Dermis microvascular lymphatic vessel endothelial cell (primary cell): ENCODE measurements around the gene EVI2A. TPM values are rescaled to one million over a fixed set of nuclear protein-coding genes. Genes with fewer than 3 reads are reported as not detected.
A peak's percentile ranks its signal among the peaks of the same experiment; 100 is the strongest.
"Not testable (repeated sequence)": the region's sequence is repeated elsewhere in the genome, so short reads cannot be mapped to it uniquely, and the experiment has no call there.

Experiments
- DNase-seq, 2 donors: peaks; one replicate each; pipeline versions ENCODE4 v3.0.0 to v3.0.0-alpha.2; 2010; ENCODE audit warnings: low read depth in 2 of 2
- total RNA-seq: library from RNA; depleted of rRNA; stranded (reverse); fragments of >200 nt; gene quantifications from 2 replicates; pipeline ENCODE4 v1.2.1, GENCODE V29; 2014

Gene EVI2A
- total RNA-seq, 1 donor from 2014 or later: 0.13 TPM

DNA sequence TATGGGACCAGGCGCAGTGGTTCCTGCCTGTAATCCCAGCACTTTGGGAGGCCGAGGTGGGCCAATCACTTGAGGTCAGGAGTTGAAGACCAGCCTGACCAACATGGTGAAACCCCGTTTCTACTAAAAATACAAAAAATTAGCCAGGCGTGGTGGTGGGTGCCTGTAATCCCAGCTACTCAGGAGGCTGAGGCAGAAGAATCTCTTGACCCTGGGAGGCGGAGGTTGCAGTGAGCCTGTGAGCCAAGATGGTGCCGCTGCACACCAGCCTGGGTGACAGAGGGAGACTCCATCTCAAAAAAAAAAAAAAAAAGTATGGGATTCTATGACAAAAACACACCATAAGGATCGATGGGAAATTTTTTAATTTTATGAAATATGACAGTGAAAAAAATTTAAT is 9.2 kb downstream of the EVI2A start:
- not testable (repeated sequence) for DNase-seq

DNA sequence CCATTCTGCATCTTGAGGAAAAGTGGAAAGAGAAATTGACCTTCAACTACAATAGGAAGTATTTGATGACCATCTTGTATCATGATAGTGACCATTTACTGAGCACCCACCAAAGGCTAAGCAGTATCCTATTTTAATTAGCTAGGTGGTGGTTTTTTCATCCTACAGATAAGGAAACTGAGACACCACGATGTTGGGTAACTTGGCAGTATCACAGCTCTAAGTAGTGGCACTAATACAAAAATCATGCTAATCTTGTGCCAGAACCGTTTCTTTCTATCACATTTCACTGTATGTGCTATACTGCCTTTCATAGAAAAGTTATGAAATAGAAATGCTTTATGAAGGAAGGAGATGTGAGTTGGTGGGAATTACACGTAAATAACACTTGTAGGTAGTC is 9.9 kb downstream of the EVI2A start:
- DNase-seq: no peak

DNA sequence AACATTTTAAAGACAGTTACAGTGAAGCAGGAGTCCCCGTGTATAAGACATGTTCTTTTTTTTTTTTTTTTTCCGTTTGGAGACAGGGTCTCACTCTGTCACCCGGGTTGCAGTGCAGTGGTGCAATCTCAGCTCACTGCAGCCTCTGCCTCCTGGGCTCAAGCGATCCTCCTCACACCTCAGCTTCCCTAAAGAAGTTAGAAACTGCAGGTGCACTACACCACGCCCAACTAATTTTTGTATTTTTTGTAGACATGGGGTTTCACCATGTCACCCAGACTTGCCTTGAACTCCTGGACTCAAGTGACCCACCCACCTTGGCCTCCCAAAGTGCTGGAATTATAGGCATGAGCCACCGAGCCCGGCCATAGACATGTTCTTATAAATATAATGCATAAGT is 10.5 kb downstream of the EVI2A start:
- DNase-seq: no peak

- DNase-seq: no peak
Observed at GRCh38 chr17:31310260-31310659, 11.2 kb downstream of the EVI2A start.

GRCh38 chr17:31309556-31309955 is 11.9 kb downstream of the EVI2A start:
- no peak for DNase-seq

DNA sequence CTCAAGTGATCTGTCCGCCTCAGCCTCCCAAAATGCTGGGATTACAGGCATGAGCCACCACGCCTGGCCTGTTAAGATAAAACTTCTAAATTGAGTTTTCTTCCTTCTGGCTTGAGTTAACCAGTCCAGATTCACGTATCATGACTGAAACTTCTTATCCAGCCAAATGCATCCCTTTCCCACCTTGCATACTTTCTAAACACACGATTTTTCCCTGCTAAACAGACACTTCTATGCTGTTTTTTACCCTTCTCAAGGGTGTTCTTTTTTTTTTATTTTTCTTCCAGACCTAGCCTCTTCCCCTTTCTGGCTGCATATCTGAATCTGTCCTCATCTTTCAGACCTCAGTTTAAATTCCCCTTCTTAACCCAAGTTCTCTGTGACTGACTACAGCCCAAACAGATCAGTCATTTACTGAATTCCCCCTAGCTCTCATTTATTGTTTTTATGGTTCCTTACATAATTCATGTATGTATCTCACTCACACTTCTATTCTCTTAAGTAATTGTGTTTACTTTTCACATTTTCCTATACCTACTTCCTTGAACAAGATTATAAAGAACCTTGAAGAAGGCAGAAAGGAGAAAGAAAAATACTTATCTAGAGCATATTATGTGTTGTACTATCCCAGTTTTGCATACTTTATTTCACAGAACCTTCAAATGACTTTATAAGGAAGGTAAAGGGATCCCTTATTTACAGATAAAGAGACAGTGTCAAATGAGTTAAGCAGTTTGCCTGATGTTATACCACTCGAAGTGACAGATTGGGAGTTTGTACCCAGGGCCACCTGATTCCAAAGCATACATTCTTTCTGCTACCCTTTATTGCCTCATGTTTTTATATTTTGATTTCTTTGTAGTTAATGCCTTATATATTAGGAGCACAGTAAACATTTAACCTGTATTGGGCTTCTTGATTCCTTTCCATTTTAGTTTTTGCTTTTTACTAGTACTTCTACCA is 12.8 kb downstream of the EVI2A start:
- DNase-seq: no peak

DNA sequence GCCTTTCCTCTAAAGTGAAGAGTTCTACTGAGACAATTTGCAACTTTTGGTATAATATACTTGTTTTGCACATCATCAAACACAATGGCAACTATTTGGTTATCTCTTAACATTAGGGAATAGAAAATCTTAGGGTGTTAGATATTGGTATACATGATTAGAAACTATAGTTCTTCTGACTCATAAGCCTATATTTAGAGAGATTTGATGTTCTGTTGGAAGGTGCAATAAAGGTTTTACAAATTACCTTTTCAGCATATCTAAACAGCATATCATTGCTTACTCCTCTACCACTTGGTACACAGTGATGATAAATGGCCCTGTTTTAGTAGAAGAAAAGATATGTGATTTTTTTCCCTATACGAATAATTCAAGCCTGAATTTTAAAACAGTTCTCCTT is 13.8 kb downstream of the EVI2A start:
- no peak for DNase-seq

- DNase-seq: no peak
Observed at GRCh38 chr17:31299624-31300023, 21.8 kb downstream of the EVI2A start.

- no peak for DNase-seq
Observed at GRCh38 chr17:31297090-31297489, 24.3 kb downstream of the EVI2A start, which contains the start of gene OMG. OMG (minus strand) TSS chr17:31297239; CDS start chr17:31296331, 908 bp downstream.

DNA sequence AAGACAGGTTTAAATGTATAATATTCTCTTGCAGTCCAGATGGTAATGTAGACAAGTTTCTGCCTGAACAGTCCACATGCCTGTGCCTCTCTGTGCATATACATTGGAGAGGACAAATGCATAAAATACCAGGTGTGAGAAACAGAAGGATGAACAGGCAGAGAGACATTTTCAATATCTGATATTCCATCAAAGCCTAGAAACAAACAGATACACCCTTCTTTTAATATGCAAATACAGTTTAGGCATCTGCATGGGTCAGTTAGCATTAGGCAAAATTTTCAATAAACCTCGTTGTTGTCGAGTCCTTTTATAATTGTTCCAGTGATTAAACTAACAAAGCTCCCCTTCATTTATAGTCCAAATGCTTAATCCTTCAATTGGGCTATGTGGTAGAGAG is 25.3 kb downstream of the EVI2A start:
- no peak for DNase-seq

DNA sequence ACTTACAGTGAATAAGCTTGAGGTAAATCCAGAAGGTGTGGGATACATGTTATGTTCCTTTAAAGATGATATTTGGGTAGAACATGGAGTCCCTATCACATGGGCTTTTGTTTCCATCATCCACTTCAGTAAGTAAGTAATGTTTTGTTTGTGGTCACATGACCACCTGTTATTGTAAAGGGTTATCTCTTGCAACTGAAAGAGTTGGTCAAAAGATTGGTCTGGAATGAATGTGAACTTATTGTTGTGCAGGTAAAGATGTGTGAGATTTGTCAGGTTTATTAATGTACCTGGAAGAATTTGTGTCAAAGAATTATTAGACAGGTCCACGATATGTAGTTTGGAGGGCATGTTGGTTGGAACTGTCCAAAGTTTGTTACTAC is 25.9 kb downstream of the EVI2A start:
- no peak for DNase-seq

DNA sequence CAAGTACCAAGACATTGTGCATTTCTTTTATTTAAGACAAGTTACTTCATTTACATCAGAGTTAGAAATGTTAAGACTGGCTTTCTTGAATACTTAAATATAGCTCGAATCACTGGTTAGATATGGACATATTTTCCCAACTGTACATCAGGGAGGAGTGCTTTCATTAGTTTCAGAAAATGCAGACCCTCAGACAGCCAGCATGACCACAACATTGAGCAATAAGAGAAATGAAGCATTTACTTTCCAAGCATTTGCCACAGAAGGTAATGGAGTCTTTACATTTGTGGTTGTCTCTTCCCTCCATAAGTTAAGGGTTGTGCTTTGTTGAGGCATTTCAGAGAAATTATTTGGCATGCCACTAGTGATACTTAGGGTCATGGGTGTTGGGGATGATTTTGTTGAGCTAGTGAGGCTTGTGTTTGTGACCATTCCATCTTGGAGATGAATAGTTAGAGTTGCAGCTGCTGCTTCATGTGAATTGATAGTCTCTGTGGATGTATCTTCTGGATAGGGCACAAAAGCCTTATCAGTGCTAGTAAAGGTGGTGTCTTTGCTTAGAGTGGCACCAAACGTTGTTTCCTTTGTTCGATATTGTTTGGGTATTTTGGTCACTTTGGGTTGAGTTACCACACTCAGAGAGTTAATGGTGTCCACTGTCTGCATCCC is 26.5 kb downstream of the EVI2A start:
- no peak for DNase-seq

DNA sequence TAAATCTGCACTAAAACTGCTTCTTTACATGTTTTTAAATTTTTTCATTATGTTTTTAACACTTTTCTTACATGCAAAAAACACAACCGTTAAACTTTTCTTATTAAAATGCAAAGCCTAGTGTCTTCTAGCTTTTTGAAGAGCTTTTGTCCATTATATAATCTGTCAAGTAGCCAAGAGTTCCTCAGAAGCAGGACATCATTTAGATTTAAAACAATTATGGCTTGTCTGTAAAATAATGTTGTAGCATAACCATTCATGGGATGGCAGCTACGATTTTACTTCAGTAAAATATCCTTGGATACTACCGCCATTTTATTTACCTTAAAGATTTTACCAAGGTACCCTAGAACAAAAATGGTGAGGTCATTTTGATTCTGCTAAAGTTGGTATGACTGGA is 27.2 kb downstream of the EVI2A start:
- DNase-seq: no peak

- DNase-seq: no peak
Observed at GRCh38 chr17:31293581-31293980, 27.8 kb downstream of the EVI2A start.

GRCh38 chr17:31291820-31292219 is 29.6 kb downstream of the EVI2A start:
- DNase-seq: no peak

GRCh38 chr17:31289790-31290189 is 31.6 kb downstream of the EVI2A start:
- no peak for DNase-seq

DNA sequence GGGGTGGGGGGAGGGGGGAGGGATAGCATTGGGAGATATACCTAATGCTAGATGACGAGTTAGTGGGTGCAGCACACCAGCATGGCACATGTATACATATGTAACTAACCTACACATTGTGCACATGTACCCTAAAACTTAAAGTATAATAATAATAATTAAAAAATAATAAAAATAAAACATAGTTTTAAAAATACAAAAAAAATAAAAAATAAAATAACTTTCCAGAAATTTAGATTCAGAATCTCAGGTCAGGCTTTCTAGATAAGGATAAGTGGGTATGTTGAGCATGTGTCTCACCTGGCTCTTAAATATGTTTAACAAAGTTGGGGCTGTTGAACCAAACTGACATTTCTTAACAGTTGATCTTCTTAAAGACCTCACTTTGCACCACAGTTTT is 33.5 kb downstream of the EVI2A start:
- not testable (repeated sequence) for DNase-seq

DNA sequence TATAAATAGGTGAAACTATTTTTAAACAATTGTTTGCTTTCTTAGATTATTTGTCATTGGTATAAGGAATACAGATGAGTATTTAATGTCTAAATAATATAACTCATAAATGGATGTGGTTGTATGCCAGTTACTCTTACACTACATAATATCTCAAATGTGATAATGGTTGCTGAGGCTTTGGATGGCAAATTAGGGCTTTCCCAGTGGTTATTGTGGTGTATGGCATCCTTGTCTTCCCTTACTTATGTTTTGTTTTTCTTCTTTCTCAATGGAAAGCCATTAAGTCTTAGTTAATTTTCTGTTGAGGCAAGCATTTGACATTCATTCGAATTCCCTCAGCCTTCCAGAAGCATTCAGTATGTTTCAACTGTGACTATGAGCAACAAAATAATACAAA is 34.8 kb downstream of the EVI2A start:
- no peak for DNase-seq

DNA sequence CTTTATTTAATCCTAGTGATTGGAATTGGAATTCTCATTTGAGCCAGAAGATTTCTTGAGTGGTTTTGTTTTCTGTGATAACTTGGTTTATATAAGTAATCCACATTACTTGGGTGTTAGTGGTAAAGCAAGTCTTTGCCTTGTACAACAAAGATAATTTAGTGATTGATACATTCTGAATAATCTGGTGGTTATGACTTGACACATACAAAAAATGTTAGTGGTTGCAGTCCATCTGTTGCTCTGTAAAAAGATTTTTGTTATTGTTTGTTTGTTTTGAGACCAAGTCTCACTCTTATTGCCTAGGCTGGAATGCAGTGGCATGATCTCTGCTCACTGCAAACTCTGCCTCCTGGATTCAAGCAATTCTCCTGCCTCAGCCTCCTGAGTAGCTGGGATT is 37.6 kb downstream of the EVI2A start:
- no peak for DNase-seq

- no peak for DNase-seq
Observed at GRCh38 chr17:31281061-31281460, 40.4 kb downstream of the EVI2A start.

DNA sequence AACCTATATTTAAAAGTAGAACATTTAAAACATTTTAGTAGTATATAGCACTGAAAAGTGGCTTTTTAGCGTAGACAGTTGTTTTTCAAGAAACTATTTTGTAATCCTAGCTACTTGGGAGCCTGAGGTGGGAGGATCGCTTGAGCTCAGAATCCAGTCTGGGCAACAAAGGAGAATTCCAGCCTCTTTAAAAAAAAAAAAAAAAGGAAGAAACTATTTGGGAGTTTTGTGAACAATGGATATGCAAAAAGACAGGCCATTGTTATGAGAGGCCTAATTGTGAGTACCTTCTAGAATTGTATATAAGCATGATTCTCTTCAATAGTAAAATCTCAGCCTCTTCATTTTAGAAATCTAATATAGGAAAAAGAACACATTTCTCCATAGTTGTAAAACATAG is 42.0 kb downstream of the EVI2A start:
- DNase-seq: no peak

DNA sequence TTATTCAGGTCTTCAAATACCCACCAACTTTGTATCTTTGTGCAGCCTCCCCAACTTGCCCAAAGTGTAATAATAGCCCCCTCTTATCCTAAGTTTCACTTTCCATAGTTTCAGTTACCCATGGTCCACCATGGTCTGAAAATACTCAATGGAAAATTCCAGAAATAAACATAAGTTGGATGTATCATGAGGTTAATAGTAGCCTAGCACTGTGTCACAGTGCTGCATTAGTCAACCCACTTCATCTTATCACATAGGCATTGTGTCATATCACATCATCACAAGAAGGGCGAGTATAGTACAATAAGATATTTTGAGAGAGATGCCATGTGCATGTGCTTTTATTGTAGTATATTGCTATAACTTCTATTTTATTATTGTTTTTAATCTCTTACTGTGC is 46.3 kb downstream of the EVI2A start:
- DNase-seq: peak in 1 of 2 donors; percentile 18

DNA sequence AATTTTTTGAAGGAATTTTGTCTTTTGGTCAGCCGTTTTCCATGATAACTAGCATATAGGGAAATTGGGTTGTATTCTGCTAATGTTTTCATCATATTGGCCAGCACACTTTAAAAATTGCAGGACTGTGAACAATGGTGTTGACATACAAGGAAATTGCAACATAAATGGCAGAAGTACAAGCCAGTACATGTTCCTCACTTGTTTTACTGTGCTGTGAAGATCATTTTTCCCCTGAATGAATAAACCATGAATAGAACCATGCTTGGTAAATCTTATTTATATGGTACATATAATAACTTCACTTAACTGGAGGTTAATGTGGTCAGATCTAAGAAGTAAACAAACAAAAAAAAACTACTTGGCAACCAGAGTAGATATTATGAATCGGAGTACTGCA is 47.2 kb downstream of the EVI2A start:
- DNase-seq: peak; percentile 91 to 94
